HG02852 (cell line): ENCODE data around the gene CSKMT.
"Not testable (repeated sequence)": the region's sequence is repeated elsewhere in the genome, so short reads cannot be mapped to it uniquely, and the experiment has no call there.

Experiments
- ATAC-seq: cut with Tn5 transposase; IDR thresholded peaks from one replicate; pipeline ENCODE4 v1.9.1; 2021; ENCODE audit warnings: mild to moderate bottlenecking, moderate library complexity; ENCODE audit not compliant: unreplicated experiment

CSKMT gene, protein sequence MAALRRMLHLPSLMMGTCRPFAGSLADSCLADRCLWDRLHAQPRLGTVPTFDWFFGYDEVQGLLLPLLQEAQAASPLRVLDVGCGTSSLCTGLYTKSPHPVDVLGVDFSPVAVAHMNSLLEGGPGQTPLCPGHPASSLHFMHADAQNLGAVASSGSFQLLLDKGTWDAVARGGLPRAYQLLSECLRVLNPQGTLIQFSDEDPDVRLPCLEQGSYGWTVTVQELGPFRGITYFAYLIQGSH

DNA sequence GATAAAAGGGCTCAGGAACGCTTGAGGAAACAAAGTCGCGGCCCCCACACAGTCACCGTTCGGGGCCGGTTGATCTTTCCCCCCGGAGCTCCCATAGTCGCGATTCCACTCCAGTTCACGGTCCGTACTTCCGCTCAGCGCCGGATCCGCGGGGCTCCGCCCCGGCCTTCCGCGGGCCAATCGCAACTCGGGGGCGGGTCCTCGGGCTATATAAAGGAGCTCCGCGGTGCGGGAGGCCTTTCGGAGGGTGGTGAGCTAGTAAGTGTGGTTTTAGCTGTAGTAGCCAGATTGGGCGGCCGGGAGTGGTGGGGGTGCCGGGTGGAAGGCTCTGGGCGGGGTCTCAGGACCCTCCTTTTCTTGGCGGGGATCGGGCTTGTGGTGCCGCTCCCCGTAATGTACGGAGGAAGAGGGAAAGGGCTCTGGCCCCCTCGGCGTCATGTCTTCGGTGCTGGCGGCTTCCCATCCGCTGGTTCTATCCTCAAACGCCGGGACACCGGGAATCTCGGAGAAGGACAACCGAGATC lies at the start of gene CSKMT, which contains the start of gene C11orf98:
Gene CSKMT (plus strand): TSS at position 238 of the 524 bp plus-strand sequence. CDS start 568 bp downstream, outside the sequence.
Gene C11orf98 (minus strand): TSS at position 136 of the 524 bp plus-strand sequence. CDS start 41 bp downstream, at position 95.
- peak; percentile 85 for ATAC-seq

DNA sequence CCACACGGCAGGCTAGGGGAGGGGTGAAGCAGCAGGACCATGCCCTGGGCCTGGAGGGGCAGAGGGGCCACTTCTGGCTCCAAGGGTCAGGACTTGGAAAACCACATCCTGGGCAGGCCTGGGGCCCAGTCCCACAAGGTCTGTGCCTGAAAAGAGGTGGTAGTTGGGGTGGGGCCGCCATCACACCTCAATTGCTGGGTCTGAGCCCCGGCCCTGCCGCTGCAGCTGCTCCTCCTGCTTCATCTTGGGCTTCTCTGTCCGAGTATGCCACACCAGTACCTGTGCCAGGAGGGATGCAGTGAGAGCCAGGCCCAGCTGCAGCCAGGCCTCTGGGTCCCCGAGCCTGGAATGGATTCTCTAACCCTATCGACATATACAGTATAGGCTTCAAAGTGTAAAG lies 49.6 kb upstream of the CSKMT start:
- no peak for ATAC-seq

DNA sequence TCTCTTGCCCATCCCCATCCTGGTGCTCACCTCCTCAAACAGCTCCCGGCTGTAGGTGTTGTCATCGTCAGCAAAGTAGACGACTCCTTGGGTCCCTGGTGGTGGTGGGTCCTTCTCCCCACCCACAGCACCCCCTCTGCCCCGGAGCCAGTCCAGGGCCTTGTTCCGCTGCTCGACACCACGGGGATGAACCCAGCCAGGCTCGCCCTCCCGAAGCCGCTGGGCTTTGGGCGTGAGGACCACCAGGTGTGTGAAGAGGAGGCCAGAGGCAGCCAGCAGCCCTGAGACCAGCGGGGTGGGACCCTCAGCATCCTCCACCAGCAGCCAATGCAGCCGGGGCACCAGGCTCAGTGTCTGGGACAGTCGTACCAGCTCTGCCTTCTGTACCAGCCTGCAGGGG lies 48.2 kb upstream of the CSKMT start:
- ATAC-seq = not testable (repeated sequence)

GRCh38 chr11:62621027-62621566 lies 44.0 kb upstream of the CSKMT start:
- ATAC-seq = no peak

GRCh38 chr11:62621567-62622470 lies 43.3 kb upstream of the CSKMT start, which contains the start of gene B3GAT3:
B3GAT3 (minus strand) TSS chr11:62621986; CDS start chr11:62621947, 39 bp downstream.
- peak; percentile 92 for ATAC-seq

GRCh38 chr11:62622476-62623089 lies 42.5 kb upstream of the CSKMT start:
- ATAC-seq = no peak

GRCh38 chr11:62627713-62628112 lies 37.4 kb upstream of the CSKMT start:
- ATAC-seq = no peak

DNA sequence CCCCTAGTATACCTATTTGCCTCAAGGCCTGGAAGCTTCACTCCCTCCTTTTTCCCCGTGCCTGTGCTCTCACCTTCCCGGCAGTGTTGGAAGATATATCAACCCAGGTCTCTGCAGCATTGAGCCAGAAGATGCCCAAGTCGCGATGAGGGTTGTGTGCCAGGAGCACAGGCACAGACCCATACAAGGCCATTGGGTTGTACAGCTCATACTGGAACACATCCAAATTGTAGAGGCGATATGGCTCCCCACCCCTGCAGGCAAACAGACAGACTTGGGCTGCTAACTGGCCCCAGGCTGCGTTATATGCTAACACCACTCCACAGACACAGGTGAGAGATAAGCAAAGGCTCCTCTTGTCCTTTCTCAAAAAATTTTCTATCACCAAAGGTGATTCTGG lies 32.6 kb upstream of the CSKMT start:
- no peak for ATAC-seq

DNA sequence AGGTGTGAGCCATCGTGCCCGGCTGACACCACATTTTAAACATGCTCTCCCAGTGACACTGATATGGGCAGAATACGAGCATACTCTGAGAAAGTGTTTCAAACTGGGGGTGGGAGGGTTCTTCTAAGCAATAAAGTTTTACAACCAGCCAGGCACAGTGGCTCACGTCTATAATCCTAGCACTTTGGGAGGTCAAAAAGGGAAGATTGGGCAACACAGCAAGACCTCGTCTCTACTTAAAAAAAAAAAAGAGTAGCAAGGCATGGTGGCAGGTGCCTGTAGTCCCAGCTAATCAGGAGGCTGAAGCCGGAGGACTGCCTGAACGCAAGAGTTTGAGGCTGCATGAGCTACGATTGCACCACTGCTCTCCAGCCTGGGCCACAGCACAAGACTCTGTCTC lies 20.9 kb upstream of the CSKMT start:
- no peak for ATAC-seq

DNA sequence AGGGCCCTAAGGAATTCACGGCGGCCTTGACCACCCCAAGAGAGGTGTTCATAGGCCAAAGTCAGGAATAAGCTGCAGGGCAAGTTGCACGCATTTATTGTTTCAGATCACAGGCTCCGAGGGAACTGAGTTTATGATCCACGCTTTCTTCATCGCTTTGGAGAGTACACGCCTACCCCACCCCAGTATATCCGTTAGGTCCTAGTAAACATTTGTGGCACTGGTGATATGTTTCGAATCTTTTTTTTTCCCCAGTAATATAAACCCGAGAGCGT lies 19.5 kb upstream of the CSKMT start:
- no peak for ATAC-seq

GRCh38 chr11:62645946-62646824 lies 18.9 kb upstream of the CSKMT start, which contains the start of gene GANAB:
GANAB (minus strand) TSS chr11:62646613; CDS start chr11:62646599, 14 bp downstream.
- ATAC-seq = peak; percentile 93

DNA sequence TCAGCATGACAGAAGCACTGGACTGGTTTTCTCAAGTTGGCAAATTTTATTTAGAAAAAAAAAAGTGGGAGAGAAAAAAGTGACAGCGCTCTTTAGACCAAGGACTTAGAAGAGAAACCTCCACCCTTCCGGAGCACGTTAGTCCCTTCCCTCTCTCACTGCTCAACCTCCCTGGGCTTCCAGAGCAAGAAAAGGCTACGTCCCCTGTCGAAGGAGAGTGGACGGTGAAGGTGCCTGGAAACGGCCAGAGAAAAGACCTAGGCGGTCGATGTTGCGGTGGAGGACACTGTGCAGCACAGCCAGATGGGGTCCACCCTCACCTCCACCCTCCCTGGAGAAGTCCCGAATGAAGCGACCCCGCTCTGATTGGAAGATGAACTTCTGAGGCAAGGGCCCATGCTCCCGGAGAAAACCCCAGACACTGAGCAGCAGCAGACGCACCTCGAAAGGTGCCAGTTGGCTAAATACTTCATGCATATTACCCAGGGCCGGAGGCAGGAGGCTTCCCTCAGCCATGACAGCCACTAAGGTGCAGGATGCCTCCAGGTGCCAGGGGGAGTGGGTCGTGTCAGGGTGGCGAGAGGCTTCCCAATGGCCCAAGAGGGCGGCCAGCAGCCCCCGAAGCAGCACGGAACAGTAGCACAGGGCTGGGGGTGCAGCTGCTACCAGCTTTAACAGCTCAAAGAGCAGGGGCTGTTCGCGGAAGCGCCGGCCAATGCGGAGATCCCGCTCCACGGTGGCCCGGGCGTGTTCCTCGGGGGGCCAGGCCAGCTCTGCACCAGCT lies 18.1 kb upstream of the CSKMT start:
- no peak for ATAC-seq

GRCh38 chr11:62647609-62648005 lies 17.5 kb upstream of the CSKMT start:
- no peak for ATAC-seq

DNA sequence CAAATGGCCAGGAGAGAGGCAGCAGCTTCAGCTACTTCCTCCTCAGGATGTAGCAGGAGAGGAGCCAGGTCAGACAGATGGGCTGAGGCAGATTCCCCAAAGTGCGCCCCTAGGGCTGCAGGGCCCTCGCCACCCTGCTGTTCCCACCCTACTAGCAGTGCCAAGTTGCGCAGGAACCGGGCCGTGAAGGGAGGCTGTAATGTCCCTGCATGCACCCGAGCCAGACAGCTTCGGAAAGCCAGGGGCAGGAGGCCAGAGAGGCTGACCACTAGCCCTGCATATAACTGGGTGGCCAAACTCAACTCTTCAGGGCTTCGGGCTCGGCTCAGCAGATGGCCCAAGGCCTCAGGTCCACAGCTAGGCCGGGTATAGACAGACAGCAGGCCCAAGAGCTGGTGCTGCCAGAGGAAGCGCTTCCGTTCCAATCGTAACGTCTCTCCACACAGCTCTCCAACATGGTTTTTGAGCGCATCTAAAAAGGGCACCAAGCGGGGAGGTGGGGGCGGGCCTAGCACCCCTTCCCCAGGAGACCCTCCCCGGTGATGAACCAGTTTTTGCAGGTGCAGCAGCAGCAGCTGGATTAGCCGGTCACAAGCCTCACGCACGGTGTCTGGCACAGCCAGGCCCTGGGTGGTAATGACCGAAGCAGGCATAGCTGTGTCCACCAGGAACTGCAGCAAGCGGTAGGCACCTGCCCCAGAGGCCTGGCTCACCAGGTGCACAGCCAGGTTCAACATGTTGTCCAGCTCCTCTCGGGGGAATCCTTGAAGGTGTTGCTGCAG lies 16.7 kb upstream of the CSKMT start:
- no peak for ATAC-seq

DNA sequence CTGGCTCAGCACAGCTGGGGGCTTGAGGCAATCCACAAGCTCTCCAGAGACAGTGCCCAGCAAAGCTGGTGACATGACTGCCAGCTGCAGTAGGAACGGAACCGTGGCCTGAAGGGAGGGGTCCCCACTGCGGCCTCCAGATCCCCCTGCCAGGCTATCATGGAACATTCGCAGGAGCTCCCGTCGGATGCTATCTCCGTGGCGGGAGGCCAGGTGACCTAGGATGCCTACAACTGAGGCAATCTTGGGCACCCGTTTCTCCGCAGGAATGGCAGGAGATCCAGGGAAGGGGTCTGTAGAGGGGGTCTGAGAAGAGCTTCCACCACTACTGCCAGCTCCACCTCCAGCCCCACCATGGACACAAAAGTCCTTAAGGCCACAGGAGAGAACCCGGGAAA lies 16.1 kb upstream of the CSKMT start:
- no peak for ATAC-seq

- ATAC-seq = no peak
Measured at GRCh38 chr11:62649486-62649885, 15.6 kb upstream of the CSKMT start.

DNA sequence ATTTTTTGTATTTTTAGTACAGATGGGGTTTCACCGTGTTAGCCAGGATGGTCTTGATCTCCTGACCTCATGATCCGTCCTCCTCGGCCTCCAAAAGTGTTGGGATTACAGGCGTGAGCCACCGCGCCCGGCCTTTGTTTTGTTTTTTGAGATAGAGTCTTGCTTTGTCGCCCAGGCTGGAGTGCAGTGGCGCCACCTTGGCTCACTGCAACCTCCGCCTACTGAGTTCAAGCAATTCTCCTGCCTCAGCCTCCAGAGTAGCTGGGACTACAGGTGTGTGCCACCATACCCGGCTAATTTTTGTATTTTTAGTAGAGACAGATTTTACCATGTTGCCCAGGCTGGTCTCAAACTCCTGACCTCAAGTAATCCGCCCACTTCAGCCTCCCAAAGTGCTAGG lies 14.8 kb upstream of the CSKMT start:
- not testable (repeated sequence) for ATAC-seq

DNA sequence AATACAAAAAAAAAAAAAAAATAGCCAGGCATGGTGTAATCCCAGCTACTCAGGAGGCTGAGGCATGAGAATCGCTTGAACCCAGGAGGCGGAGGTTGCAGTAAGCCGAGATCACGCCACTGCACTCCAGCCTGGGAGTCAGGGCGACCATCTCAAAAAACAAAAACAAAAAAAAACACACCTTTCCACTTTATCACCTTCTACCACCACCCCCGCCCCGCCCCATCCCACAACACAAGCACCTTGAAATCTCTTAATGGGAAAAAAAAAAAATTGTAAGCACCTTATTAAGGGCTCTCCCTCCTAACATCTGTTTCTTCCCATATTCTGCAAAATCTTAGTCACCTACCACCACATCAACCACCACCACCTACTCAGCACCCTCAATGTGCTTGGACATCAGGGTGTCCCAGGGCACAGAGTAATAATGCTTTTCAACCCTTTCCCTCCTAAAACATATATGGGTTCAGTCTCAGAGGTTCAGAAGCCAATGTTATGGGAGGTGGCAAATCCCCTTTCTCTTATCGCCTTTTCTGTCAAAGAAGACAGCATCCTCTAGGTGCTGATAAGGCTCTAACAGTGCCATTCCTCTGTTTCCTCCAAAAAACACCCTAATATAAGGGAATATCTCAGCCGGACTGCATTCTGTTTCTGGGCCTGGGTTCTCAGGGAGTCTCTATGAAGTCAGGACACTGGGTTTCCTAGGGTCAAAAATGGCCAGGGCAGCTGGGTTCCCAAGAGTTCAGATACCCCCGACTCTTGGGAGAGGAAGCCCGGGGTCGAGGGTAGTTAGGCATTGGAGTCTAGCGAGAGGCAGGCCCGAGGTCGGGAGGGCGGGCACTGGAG lies 12.7 kb upstream of the CSKMT start:
- no peak for ATAC-seq
